HepG2 (cell line): ENCODE data around the gene NT5C1A. TPM values are rescaled to one million over a fixed set of nuclear protein-coding genes. Genes with fewer than 3 reads are reported as not detected.

ENCODE experiments used
- ATAC-seq: fragments of 200-7000 bp; cut with Tn5 transposase; 3 replicates; pipeline ENCODE4 v1.9.1; 2020; ENCODE audit warnings: mild to moderate bottlenecking, moderate library complexity
- BruUV-seq: library from RNA; stranded (reverse); fragments of 400-500 nt; replicated peaks from 2 replicates; lab custom pipeline; 2021; lab: Mats Ljungman, UMichigan
- CTCF ChIA-PET: fragments of 300-600 bp; formaldehyde crosslinking; extraction: SDS; loops from one replicate; lab custom pipeline; 2021; ENCODE audit warnings: low total read pairs, inconsistent platforms, low intra/inter-chr PET ratio; lab: Yijun Ruan, JAX
- POLR2A ChIA-PET: fragments of 350-600 bp; sonication (Branson Sonifier 250); formaldehyde crosslinking; loops from one replicate; lab custom pipeline; 2020; ENCODE audit warnings: antibody characterized with exemption, inconsistent platforms; lab: Yijun Ruan, JAX
- DNase-seq: peaks from one replicate; pipeline ENCODE4 v3.0.0-alpha.2; 2015; ENCODE audit warnings: low spot score
- FAIRE-seq: peaks from 3 replicates; lab custom pipeline; 2011; peaks lifted over from hg19 to GRCh38; lab: Jason Lieb, UNC
- H2AFZ ChIP-seq: one replicate; pipeline ENCODE4 v1.6.1; 2011; ENCODE audit warnings: low read length, inconsistent platforms
- H3K27ac ChIP-seq: fragments of 300-600 bp; 3 replicates; pipeline ENCODE4 v1.8.0; 2011; ENCODE audit warnings: mixed run types, mild to moderate bottlenecking, mixed read lengths, low read length, inconsistent platforms; ENCODE audit not compliant: insufficient read depth; ENCODE audit errors: extremely low read length
- H3K27me3 ChIP-seq, 2 experiments: fragments of 200-600 bp in 1 of 2; 2 replicates in 1 of 2; 3 replicates in 1 of 2; pipeline versions ENCODE4 v1.6.0 to v1.8.0; 2011; ENCODE audit warnings: low read length in 2 of 2, mild to moderate bottlenecking in 2 of 2, moderate library complexity in 2 of 2, inconsistent platforms in 1 of 2; ENCODE audit not compliant: insufficient read depth in 2 of 2, control insufficient read depth in 1 of 2
- H3K36me3 ChIP-seq, 2 experiments: fragments of 200-600 bp in 1 of 2; replicated peaks in 1 of 2; 2 replicates in 1 of 2; 3 replicates in 1 of 2; pipeline versions ENCODE4 v1.5.1 to v1.8.0; 2011; ENCODE audit warnings: low read length in 2 of 2, inconsistent platforms in 1 of 2; ENCODE audit not compliant: insufficient read depth in 2 of 2, control insufficient read depth in 1 of 2
- H3K4me1 ChIP-seq: 2 replicates; pipeline ENCODE4 v1.5.1; 2012; ENCODE audit warnings: low read length, inconsistent platforms; ENCODE audit not compliant: insufficient read depth
- H3K4me2 ChIP-seq: 2 replicates; pipeline ENCODE4 v1.6.0; 2011; ENCODE audit warnings: low read depth, low read length, inconsistent platforms
- H3K4me3 ChIP-seq, 3 experiments: fragments of 200-600 bp in 1 of 3; sonication (generic), shearing (Covaris generic) in 1 of 3; replicated peaks in 1 of 3; 2 replicates each; pipeline ENCODE4 v1.5.1; 2011 to 2016; ENCODE audit warnings: low read length in 3 of 3, inconsistent platforms in 2 of 3, low read depth in 2 of 3, mild to moderate bottlenecking in 2 of 3, control low read depth in 1 of 3, mixed read lengths in 1 of 3; ENCODE audit not compliant: insufficient read depth in 1 of 3
- H3K79me2 ChIP-seq: one replicate; pipeline ENCODE4 v1.6.1; 2011; ENCODE audit warnings: low read length, inconsistent platforms; ENCODE audit not compliant: insufficient read depth
- H3K9ac ChIP-seq: 2 replicates; pipeline ENCODE4 v1.6.0; 2011; ENCODE audit warnings: mild to moderate bottlenecking, low read depth, low read length, inconsistent platforms; ENCODE audit not compliant: insufficient read depth
- H3K9me3 ChIP-seq: 2 replicates; pipeline ENCODE4 v1.5.1; 2012; ENCODE audit warnings: mild to moderate bottlenecking, low read length
- H4K20me1 ChIP-seq: 2 replicates; pipeline ENCODE4 v1.6.0; 2011; ENCODE audit warnings: inconsistent platforms, mild to moderate bottlenecking, low read length, moderate library complexity; ENCODE audit not compliant: insufficient read depth
- ARNT2 ChIP-seq: sonication (generic); formaldehyde crosslinking; IDR thresholded peaks from 2 replicates; pipeline ENCODE4 v1.8.0; 2022; ENCODE audit warnings: mild to moderate bottlenecking, low read depth, missing genetic modification reagents, moderate library complexity
- BHLHE40 ChIP-seq: IDR thresholded peaks from 2 replicates; pipeline ENCODE4 v1.6.1; 2011; ENCODE audit warnings: low read length, improper control_type of control experiment
- HMG20B ChIP-seq: conservative IDR thresholded peaks from 2 replicates; pipeline ENCODE4 v1.6.1; 2016; ENCODE audit warnings: missing genetic modification reagents, missing compliant biosample characterization
- HNF4A ChIP-seq: sonication (generic); formaldehyde crosslinking; IDR thresholded peaks from 2 replicates; pipeline ENCODE4 v1.4.0; 2020; ENCODE audit warnings: missing genetic modification reagents
- MED8 ChIP-seq: sonication (generic); formaldehyde crosslinking; IDR thresholded peaks from 2 replicates; pipeline ENCODE4 v1.8.1; 2023; ENCODE audit warnings: mild to moderate bottlenecking, missing genetic modification reagents; ENCODE audit not compliant: insufficient replicate concordance
- SMAD1 ChIP-seq: sonication (generic); formaldehyde crosslinking; IDR thresholded peaks from 2 replicates; pipeline ENCODE4 v1.4.0; 2020; ENCODE audit warnings: missing genetic modification reagents, low read depth, mild to moderate bottlenecking, borderline replicate concordance
- SOX13 ChIP-seq, 3 experiments: fragments of 450-650 bp in 1 of 3; sonication (generic) in 1 of 3; formaldehyde crosslinking in 1 of 3; IDR thresholded peaks in 2 of 3; conservative IDR thresholded peaks in 1 of 3; 2 replicates each; pipeline versions ENCODE4 v1.5.0 to v1.6.1; 2016 to 2020; ENCODE audit warnings: antibody characterized with exemption in 1 of 3, mild to moderate bottlenecking in 1 of 3, missing compliant biosample characterization in 1 of 3, missing genetic modification reagents in 1 of 3, moderate library complexity in 1 of 3
- SP4 ChIP-seq: sonication (generic); formaldehyde crosslinking; IDR thresholded peaks from 2 replicates; pipeline ENCODE4 v1.8.1; 2023; ENCODE audit warnings: mild to moderate bottlenecking, missing genetic modification reagents
- TAF15 ChIP-seq: fragments of 200-400 bp; formaldehyde crosslinking; IDR thresholded peaks from one replicate; pipeline ENCODE4 v1.6.1; 2018; ENCODE audit warnings: mild to moderate bottlenecking, low read depth, low read length; ENCODE audit not compliant: poor library complexity, severe bottlenecking
- ZKSCAN8 ChIP-seq: IDR thresholded peaks from 2 replicates; pipeline ENCODE4 v1.6.1; 2016; ENCODE audit warnings: borderline replicate concordance, missing genetic modification reagents, missing compliant biosample characterization
- ZNF33B ChIP-seq: sonication (generic); formaldehyde crosslinking; IDR thresholded peaks from 2 replicates; pipeline ENCODE4 v1.5.1; 2020; ENCODE audit warnings: mild to moderate bottlenecking, missing genetic modification reagents
- ZNF563 ChIP-seq: sonication (generic); formaldehyde crosslinking; IDR thresholded peaks from 2 replicates; pipeline ENCODE4 v1.8.0; 2022; ENCODE audit warnings: mild to moderate bottlenecking, moderate library complexity, missing genetic modification reagents
- WGBS: methylation state at CpG from one replicate; pipeline ENCODE4 v1.1.6; 2017; ENCODE audit warnings: low lambda C conversion rate; 5-methylcytosine and 5-hydroxymethylcytosine counted together
- in situ Hi-C: cut with HindIII; loops from 2 replicates; pipeline ENCODE4 v1.10.0; 2017; ENCODE audit warnings: low pct_unique_long_range_greater_than_20kb; ENCODE audit not compliant: extremely low pct_ligation_motif_present
- intact Hi-C: fragments of 100-400 bp; cut with micrococcal nuclease; formaldehyde crosslinking; loops from one replicate; pipeline ENCODE4 v1.10.0; 2022; ENCODE audit not compliant: unreplicated experiment
- polyA plus RNA-seq, 8 experiments: library from polyadenylated mRNA; depleted of rRNA in 3 of 8; stranded (reverse) in 7 of 8; unstranded in 1 of 8; fragments of >200 nt; fragmentation: Illumina TruSeq in 4 of 8; extraction: Trizol in 4 of 8; gene quantifications; 2 replicates each; pipeline versions ENCODE4 v1.2.1 to v1.2.3, GENCODE V29; 2011 to 2016; ENCODE audit warnings: low read depth in 4 of 8, missing spikeins in 1 of 8, mixed read lengths in 1 of 8; ENCODE audit not compliant: insufficient read depth in 1 of 8
- total RNA-seq, 5 experiments: library from RNA; depleted of rRNA; stranded (reverse); fragments of >200 nt; fragmentation: Illumina TruSeq; extraction: Trizol; gene quantifications; 2 replicates each; pipeline ENCODE4 v1.2.3, GENCODE V29; 2016; ENCODE audit warnings: low read depth in 1 of 5
- TF ChIP-seq, protein P1 (sequence below): sonication (generic); formaldehyde crosslinking; IDR thresholded peaks from 2 replicates; pipeline ENCODE4 v1.9.0; 2021; ENCODE audit warnings: mild to moderate bottlenecking, missing genetic modification reagents
- TF ChIP-seq, protein P2 (sequence below): IDR thresholded peaks from 2 replicates; pipeline ENCODE4 v1.6.1; 2016; ENCODE audit warnings: low read depth, borderline replicate concordance
- TF ChIP-seq, protein P3 (sequence below): sonication (generic); formaldehyde crosslinking; IDR thresholded peaks from 2 replicates; pipeline ENCODE4 v1.5.0; 2020; ENCODE audit warnings: mild to moderate bottlenecking, missing genetic modification reagents
- TF ChIP-seq, protein P4 (sequence below): sonication (generic); formaldehyde crosslinking; IDR thresholded peaks from 2 replicates; pipeline ENCODE4 v1.5.1; 2020; ENCODE audit warnings: missing genetic modification reagents, mild to moderate bottlenecking, borderline replicate concordance

NT5C1A gene
- total and polyA plus RNA-seq, 2 of the 13 experiments (the other 11 are each of a cell fraction or from before 2014, with no cell fraction given): not detected

DNA sequence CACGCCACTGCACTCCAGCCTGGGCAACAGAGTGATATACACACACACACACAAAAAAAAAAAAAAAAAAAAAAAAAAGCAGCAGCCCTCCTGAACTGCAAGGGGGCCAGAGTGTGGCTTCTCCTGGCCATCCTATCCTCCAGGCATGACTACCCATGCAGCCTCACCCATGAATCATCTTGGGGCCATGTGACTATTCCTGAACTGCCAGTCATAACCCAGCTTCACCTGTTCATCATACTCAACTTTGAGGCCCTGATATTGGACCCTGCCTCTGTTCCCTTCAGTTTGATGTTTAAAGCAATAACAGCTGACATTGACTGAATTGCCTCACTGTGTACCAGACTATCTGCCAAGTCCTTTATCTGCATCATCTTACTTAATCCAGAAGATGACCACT is 22.1 kb upstream of the NT5C1A start:
- Histone ChIP-seq H3K79me2 (no peaks in the 10 kb centered on the region), H3K4me3 (no peak overlapping the region), H3K27ac (no peak overlapping the region), H3K27me3 (peaks cover 9 to 44% of the 10 kb centered on the region in 2 experiments; a peak in 4 of 5 replicates), H3K4me1 (peaks cover 11% of the 10 kb centered on the region; the same call in 1 of the 2 replicates), H3K36me3 (no peaks in the 10 kb centered on the region), H3K4me2 (no peak overlapping the region), H3K9me3 (no peaks in the 10 kb centered on the region), H2AFZ (no peak overlapping the region), H4K20me1 (no peaks in the 10 kb centered on the region), H3K9ac (no peak overlapping the region)
- CTCF ChIA-PET: no interaction called here
- 5% methylated on average over 1 of the region's 1 CpG for WGBS
- in situ Hi-C loops: no loop called here
- POLR2A ChIA-PET: no interaction called here
- DNase-seq (no peak), ATAC-seq (no peak), FAIRE-seq (no peak)
- intact Hi-C loops: no loop called here
- no TSS peak for BruUV-seq
- TF ChIP-seq SOX13 (IDR thresholded peaks at IDR 0.05) (no peak), SOX13 (CRISPR knock-in tag; conservative IDR thresholded peaks at IDR 0.05 in 1 of 2, IDR thresholded peaks at IDR 0.05 in 1 of 2) (no peak), SMAD1 (CRISPR knock-in tag) (no peak), ARNT2 (CRISPR knock-in tag) (no peak), ZKSCAN8 (CRISPR knock-in tag) (no peak), MED8 (CRISPR knock-in tag) (no peak), ZNF33B (CRISPR knock-in tag) (no peak), TAF15 (no peak), HNF4A (CRISPR knock-in tag) (no peak), SP4 (no peak), ZNF563 (CRISPR knock-in tag) (no peak), HMG20B (no peak), BHLHE40 (no peak)
- TF ChIP-seq, protein P1, sequence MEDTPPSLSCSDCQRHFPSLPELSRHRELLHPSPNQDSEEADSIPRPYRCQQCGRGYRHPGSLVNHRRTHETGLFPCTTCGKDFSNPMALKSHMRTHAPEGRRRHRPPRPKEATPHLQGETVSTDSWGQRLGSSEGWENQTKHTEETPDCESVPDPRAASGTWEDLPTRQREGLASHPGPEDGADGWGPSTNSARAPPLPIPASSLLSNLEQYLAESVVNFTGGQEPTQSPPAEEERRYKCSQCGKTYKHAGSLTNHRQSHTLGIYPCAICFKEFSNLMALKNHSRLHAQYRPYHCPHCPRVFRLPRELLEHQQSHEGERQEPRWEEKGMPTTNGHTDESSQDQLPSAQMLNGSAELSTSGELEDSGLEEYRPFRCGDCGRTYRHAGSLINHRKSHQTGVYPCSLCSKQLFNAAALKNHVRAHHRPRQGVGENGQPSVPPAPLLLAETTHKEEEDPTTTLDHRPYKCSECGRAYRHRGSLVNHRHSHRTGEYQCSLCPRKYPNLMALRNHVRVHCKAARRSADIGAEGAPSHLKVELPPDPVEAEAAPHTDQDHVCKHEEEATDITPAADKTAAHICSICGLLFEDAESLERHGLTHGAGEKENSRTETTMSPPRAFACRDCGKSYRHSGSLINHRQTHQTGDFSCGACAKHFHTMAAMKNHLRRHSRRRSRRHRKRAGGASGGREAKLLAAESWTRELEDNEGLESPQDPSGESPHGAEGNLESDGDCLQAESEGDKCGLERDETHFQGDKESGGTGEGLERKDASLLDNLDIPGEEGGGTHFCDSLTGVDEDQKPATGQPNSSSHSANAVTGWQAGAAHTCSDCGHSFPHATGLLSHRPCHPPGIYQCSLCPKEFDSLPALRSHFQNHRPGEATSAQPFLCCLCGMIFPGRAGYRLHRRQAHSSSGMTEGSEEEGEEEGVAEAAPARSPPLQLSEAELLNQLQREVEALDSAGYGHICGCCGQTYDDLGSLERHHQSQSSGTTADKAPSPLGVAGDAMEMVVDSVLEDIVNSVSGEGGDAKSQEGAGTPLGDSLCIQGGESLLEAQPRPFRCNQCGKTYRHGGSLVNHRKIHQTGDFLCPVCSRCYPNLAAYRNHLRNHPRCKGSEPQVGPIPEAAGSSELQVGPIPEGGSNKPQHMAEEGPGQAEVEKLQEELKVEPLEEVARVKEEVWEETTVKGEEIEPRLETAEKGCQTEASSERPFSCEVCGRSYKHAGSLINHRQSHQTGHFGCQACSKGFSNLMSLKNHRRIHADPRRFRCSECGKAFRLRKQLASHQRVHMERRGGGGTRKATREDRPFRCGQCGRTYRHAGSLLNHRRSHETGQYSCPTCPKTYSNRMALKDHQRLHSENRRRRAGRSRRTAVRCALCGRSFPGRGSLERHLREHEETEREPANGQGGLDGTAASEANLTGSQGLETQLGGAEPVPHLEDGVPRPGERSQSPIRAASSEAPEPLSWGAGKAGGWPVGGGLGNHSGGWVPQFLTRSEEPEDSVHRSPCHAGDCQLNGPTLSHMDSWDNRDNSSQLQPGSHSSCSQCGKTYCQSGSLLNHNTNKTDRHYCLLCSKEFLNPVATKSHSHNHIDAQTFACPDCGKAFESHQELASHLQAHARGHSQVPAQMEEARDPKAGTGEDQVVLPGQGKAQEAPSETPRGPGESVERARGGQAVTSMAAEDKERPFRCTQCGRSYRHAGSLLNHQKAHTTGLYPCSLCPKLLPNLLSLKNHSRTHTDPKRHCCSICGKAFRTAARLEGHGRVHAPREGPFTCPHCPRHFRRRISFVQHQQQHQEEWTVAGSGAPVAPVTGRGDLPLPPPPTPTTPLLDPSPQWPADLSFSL: no peak
- TF ChIP-seq, protein P2, sequence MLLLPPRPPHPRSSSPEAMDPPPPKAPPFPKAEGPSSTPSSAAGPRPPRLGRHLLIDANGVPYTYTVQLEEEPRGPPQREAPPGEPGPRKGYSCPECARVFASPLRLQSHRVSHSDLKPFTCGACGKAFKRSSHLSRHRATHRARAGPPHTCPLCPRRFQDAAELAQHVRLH: no peak
- TF ChIP-seq, protein P3, sequence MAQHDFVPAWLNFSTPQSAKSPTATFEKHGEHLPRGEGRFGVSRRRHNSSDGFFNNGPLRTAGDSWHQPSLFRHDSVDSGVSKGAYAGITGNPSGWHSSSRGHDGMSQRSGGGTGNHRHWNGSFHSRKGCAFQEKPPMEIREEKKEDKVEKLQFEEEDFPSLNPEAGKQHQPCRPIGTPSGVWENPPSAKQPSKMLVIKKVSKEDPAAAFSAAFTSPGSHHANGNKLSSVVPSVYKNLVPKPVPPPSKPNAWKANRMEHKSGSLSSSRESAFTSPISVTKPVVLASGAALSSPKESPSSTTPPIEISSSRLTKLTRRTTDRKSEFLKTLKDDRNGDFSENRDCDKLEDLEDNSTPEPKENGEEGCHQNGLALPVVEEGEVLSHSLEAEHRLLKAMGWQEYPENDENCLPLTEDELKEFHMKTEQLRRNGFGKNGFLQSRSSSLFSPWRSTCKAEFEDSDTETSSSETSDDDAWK (CRISPR knock-in tag): no peak
- TF ChIP-seq, protein P4, sequence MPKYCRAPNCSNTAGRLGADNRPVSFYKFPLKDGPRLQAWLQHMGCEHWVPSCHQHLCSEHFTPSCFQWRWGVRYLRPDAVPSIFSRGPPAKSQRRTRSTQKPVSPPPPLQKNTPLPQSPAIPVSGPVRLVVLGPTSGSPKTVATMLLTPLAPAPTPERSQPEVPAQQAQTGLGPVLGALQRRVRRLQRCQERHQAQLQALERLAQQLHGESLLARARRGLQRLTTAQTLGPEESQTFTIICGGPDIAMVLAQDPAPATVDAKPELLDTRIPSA (CRISPR knock-in tag): no peak
